ENCODE measurements around the gene CT83. TPM values are rescaled to one million over a fixed set of nuclear protein-coding genes. Genes with fewer than 3 reads are reported as not detected.

The CT83 gene
- polyA plus RNA-seq, 1 donor (not counting 4 experiments of a cell fraction or from before 2014, with no cell fraction given) = not detected

DNA sequence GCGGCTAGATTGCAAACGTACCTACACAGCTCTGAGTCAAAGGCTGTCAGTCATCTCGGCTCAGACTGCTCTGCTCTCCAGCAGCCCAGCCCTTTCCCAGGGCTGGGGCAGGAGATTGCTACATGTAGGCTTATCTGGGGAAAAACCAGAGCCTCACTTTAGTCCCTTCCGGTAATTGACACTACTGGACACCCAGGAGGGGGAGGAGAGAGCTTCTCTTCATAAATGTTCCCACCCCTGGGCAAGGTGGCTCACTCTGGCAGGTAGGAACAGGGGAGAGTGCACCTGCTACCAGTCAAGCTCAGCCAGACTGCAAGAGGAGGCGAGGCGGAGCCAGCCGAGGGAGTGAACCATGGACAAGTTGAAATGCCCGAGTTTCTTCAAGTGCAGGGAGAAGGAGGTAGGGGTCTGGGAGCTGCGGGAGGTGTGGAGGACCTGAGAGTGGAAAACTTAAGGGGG lies 26.4 kb downstream of the CT83 start, which contains the start of gene SLC6A14:
Gene SLC6A14, plus strand, starts transcription at position 249 of the 459 bp plus-strand sequence. Its CDS starts 104 bp downstream, at position 353.
- TF ChIP-seq EZH2 (IDR thresholded peaks at IDR 0.05; ENCODE audit: low read length) = no peak
- TF ChIP-seq, protein P1, sequence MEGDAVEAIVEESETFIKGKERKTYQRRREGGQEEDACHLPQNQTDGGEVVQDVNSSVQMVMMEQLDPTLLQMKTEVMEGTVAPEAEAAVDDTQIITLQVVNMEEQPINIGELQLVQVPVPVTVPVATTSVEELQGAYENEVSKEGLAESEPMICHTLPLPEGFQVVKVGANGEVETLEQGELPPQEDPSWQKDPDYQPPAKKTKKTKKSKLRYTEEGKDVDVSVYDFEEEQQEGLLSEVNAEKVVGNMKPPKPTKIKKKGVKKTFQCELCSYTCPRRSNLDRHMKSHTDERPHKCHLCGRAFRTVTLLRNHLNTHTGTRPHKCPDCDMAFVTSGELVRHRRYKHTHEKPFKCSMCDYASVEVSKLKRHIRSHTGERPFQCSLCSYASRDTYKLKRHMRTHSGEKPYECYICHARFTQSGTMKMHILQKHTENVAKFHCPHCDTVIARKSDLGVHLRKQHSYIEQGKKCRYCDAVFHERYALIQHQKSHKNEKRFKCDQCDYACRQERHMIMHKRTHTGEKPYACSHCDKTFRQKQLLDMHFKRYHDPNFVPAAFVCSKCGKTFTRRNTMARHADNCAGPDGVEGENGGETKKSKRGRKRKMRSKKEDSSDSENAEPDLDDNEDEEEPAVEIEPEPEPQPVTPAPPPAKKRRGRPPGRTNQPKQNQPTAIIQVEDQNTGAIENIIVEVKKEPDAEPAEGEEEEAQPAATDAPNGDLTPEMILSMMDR (optimal IDR thresholded peaks at IDR 0.05 in 1 of 3, IDR thresholded peaks at IDR 0.05 in 1 of 3, conservative IDR thresholded peaks at IDR 0.05 in 1 of 3; ENCODE audit: extremely low read depth in 1 of 3, insufficient read depth in 2 of 3, low read length in 3 of 3) = no peak
- Histone ChIP-seq H3K4me3 (ENCODE audit: control insufficient read depth in 2 of 3, extremely low read depth in 1 of 3, insufficient read depth in 2 of 3, low read depth in 1 of 3, low read length in 3 of 3) (no peak within 1 kb of the TSS), H3K27me3 (ENCODE audit: control insufficient read depth, extremely low read depth, insufficient read depth, low read length) (peaks cover 7% of the 10 kb centered on the region), H3K36me3 (ENCODE audit: control insufficient read depth in 2 of 2, extremely low read depth in 1 of 2, insufficient read depth in 2 of 2, low read length in 2 of 2) (no peaks in the 10 kb centered on the region), H3K27ac (ENCODE audit: control insufficient read depth, insufficient read depth, low read length) (no peak within 1 kb of the TSS), H3K9me3 (ENCODE audit: control insufficient read depth, low read depth, low read length) (no peaks in the 10 kb centered on the region), H3K79me2 (ENCODE audit: control insufficient read depth, insufficient read depth, low read length) (no peaks in the 10 kb centered on the region), H3K9ac (ENCODE audit: control insufficient read depth, extremely low read depth, insufficient read depth, low read length) (no peak within 1 kb of the TSS), H2AFZ (ENCODE audit: control insufficient read depth, low read length) (no peak within 1 kb of the TSS), H3K9me1 (ENCODE audit: control insufficient read depth, extremely low read depth, insufficient read depth, low read length) (no peaks in the 10 kb centered on the region), H3K4me1 (ENCODE audit: control insufficient read depth, extremely low read depth, insufficient read depth, low read length) (no peaks in the 10 kb centered on the region), H3K4me2 (ENCODE audit: control insufficient read depth, extremely low read depth, insufficient read depth, low read depth, low read length) (no peak within 1 kb of the TSS), H4K20me1 (ENCODE audit: control insufficient read depth, extremely low read depth, insufficient read depth, low read length) (no peaks in the 10 kb centered on the region)
- dilution Hi-C loops (cut with MboI; ENCODE audit: extremely low pct_ligation_motif_present, low sequenced_read_pairs) = no loop called here
- no peak for FAIRE-seq
- no peak for DNase-seq (ENCODE audit: low read depth, low spot score)

DNA sequence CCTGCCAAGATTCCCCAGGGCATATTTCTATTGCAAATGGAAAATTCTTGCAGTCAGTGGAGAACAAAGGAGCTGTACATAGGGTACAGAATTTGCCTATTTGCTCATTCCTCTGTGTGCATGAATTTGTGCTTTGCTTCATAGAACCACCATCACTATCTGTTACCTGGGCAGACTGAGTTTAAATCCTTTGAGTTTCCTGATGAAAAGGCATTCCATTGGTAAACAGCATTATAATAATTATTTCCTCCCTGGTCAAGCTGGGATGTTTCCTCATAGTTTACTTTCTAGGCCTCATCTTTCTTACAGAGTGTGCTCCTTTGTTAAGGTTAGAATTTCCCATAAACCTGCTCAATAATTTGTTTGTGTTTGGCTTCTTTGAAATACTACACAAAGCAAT lies 27.2 kb downstream of the CT83 start:
- Histone ChIP-seq H3K9me3 (ENCODE audit: control insufficient read depth, low read depth, low read length) (no peaks in the 10 kb centered on the region), H3K27me3 (ENCODE audit: control insufficient read depth, extremely low read depth, insufficient read depth, low read length) (peaks cover 7% of the 10 kb centered on the region), H3K9ac (ENCODE audit: control insufficient read depth, extremely low read depth, insufficient read depth, low read length) (no peak overlapping the region), H3K4me2 (ENCODE audit: control insufficient read depth, extremely low read depth, insufficient read depth, low read depth, low read length) (no peak overlapping the region), H2AFZ (ENCODE audit: control insufficient read depth, low read length) (no peak overlapping the region), H3K27ac (ENCODE audit: control insufficient read depth, insufficient read depth, low read length) (no peak overlapping the region), H4K20me1 (ENCODE audit: control insufficient read depth, extremely low read depth, insufficient read depth, low read length) (no peaks in the 10 kb centered on the region), H3K9me1 (ENCODE audit: control insufficient read depth, extremely low read depth, insufficient read depth, low read length) (no peaks in the 10 kb centered on the region), H3K36me3 (ENCODE audit: control insufficient read depth in 2 of 2, extremely low read depth in 1 of 2, insufficient read depth in 2 of 2, low read length in 2 of 2) (no peaks in the 10 kb centered on the region), H3K4me3 (ENCODE audit: control insufficient read depth in 2 of 3, extremely low read depth in 1 of 3, insufficient read depth in 2 of 3, low read depth in 1 of 3, low read length in 3 of 3) (no peak overlapping the region), H3K79me2 (ENCODE audit: control insufficient read depth, insufficient read depth, low read length) (no peaks in the 10 kb centered on the region), H3K4me1 (ENCODE audit: control insufficient read depth, extremely low read depth, insufficient read depth, low read length) (no peaks in the 10 kb centered on the region)
- FAIRE-seq = no peak
- dilution Hi-C loops (cut with MboI; ENCODE audit: extremely low pct_ligation_motif_present, low sequenced_read_pairs) = no loop called here
- no peak for DNase-seq (ENCODE audit: low read depth, low spot score)
- TF ChIP-seq, protein P1 (optimal IDR thresholded peaks at IDR 0.05 in 1 of 3, IDR thresholded peaks at IDR 0.05 in 1 of 3, conservative IDR thresholded peaks at IDR 0.05 in 1 of 3; ENCODE audit: extremely low read depth in 1 of 3, insufficient read depth in 2 of 3, low read length in 3 of 3) = no peak
- no peak for TF ChIP-seq EZH2 (IDR thresholded peaks at IDR 0.05; ENCODE audit: low read length)

Measured in keratinocyte (primary cell).